OCI-LY7 (cell line): ENCODE results near the gene GPR25.

Experiments
- CTCF ChIP-seq: fragments of 200-600 bp; sonication (generic); conservative IDR thresholded peaks from 2 replicates; pipeline ENCODE4 v1.5.1; 2014; ENCODE audit warnings: mild to moderate bottlenecking, antibody characterized with exemption, low read length, moderate library complexity, mixed read lengths
- EZH2phosphoT487 ChIP-seq: fragments of 200-600 bp; sonication (generic); IDR thresholded peaks from 2 replicates; pipeline ENCODE4 v1.6.1; 2018; ENCODE audit warnings: low read depth, borderline replicate concordance, mild to moderate bottlenecking, mixed run types, antibody characterized with exemption, low read length, moderate library complexity, mixed read lengths

GRCh38 chr1:200867018-200867811 is 5.6 kb upstream of the GPR25 start:
- TF ChIP-seq CTCF (no peak), EZH2phosphoT487 (no peak)
